Activated CD4-positive, alpha-beta T cell treated with anti-CD3 and anti-CD28 coated beads, Interleukin-2, amount 10 ng/mL, durations not matched to agents 7 days and 5 days (primary cell): ENCODE measurements around the gene SCYGR1. TPM values are rescaled to one million over a fixed set of nuclear protein-coding genes. Genes with fewer than 3 reads are reported as not detected.
A peak's percentile ranks its signal among the peaks of the same experiment; 100 is the strongest.
"Not testable (repeated sequence)": the region's sequence is repeated elsewhere in the genome, so short reads cannot be mapped to it uniquely, and the experiment has no call there.

Experiments used
- CTCF ChIA-PET: fragments of 350-600 bp; sonication (Branson Sonifier 250); formaldehyde crosslinking; loops from one replicate; lab custom pipeline; 2021; ENCODE audit warnings: antibody characterized with exemption; lab: Charles Lee
- POLR2A ChIA-PET: fragments of 350-600 bp; sonication (Branson Sonifier 250); formaldehyde crosslinking; loops from one replicate; lab custom pipeline; 2021; ENCODE audit warnings: antibody characterized with exemption; lab: Charles Lee
- DNase-seq: peaks from one replicate; pipeline ENCODE4 v3.0.0-alpha.2; 2020
- H3K27ac Mint-ChIP-seq: one replicate; pipeline ENCODE4 v1.8.0; 2021; ENCODE audit warnings: mild to moderate bottlenecking, moderate library complexity, mixed read lengths
- H3K27me3 Mint-ChIP-seq: one replicate; pipeline ENCODE4 v1.8.0; 2021; ENCODE audit warnings: mixed read lengths
- H3K36me3 Mint-ChIP-seq: one replicate; pipeline ENCODE4 v1.8.0; 2021; ENCODE audit warnings: low read depth, mixed read lengths
- H3K4me1 Mint-ChIP-seq: one replicate; pipeline ENCODE4 v1.8.0; 2021; ENCODE audit warnings: mixed read lengths
- H3K4me3 Mint-ChIP-seq: one replicate; pipeline ENCODE4 v1.8.0; 2021; ENCODE audit warnings: mild to moderate bottlenecking, moderate library complexity, mixed read lengths
- H3K9me3 Mint-ChIP-seq: one replicate; pipeline ENCODE4 v1.8.0; 2021; ENCODE audit warnings: mixed read lengths
- total RNA-seq, 2 experiments: library from RNA; stranded (reverse); gene quantifications; one replicate each; pipeline ENCODE4 v1.2.3, GENCODE V29; 2021

The SCYGR1 gene
- total RNA-seq, 2 experiments from 2014 or later: not detected

- Mint-ChIP-seq H3K4me1 (peaks cover 4% of the 10 kb centered on the region), H3K36me3 (no peaks in the 10 kb centered on the region), H3K9me3 (no peaks in the 10 kb centered on the region), H3K27me3 (peaks cover 2% of the 10 kb centered on the region), H3K27ac (no peak overlapping the region), H3K4me3 (no peak overlapping the region)
- ChIA-PET POLR2A (no interaction called here), CTCF (interaction anchor here (0.8 kb wide), 1 partner anchor 281 kb away, joined by 3 read pairs; no protein-coding TSS in a partner anchor)
- no peak for DNase-seq
Observed at GRCh38 chr2:227377467-227378351, 10.0 kb downstream of the SCYGR1 start.

GRCh38 chr2:227376656-227377396 lies 10.9 kb downstream of the SCYGR1 start:
- peaks cover 4% of the 10 kb centered on the region for H3K4me1 Mint-ChIP-seq
- no peak overlapping the region for H3K27ac Mint-ChIP-seq
- DNase-seq: no peak
- CTCF ChIA-PET: no interaction called here
- peaks cover 2% of the 10 kb centered on the region for H3K27me3 Mint-ChIP-seq
- no peaks in the 10 kb centered on the region for H3K36me3 Mint-ChIP-seq
- no peaks in the 10 kb centered on the region for H3K9me3 Mint-ChIP-seq
- no peak overlapping the region for H3K4me3 Mint-ChIP-seq
- POLR2A ChIA-PET: no interaction called here

GRCh38 chr2:227374158-227374557 lies 13.6 kb downstream of the SCYGR1 start:
- CTCF ChIA-PET: interaction anchor here (1.3 kb wide), 1 partner anchor 9 kb away, joined by 6 read pairs; no protein-coding TSS in a partner anchor
- Mint-ChIP-seq H3K4me3 (no peak overlapping the region), H3K9me3 (no peaks in the 10 kb centered on the region), H3K27ac (no peak overlapping the region), H3K4me1 (peaks cover 4% of the 10 kb centered on the region), H3K27me3 (peaks cover 2% of the 10 kb centered on the region), H3K36me3 (no peaks in the 10 kb centered on the region)
- peak; percentile 36 for DNase-seq
- POLR2A ChIA-PET: no interaction called here

- Mint-ChIP-seq H3K36me3 (no peaks in the 10 kb centered on the region), H3K9me3 (no peaks in the 10 kb centered on the region), H3K4me1 (peaks cover 4% of the 10 kb centered on the region), H3K27ac (no peak overlapping the region), H3K27me3 (peaks cover 2% of the 10 kb centered on the region), H3K4me3 (no peak overlapping the region)
- DNase-seq: no peak
- ChIA-PET CTCF (no interaction called here), POLR2A (no interaction called here)
Observed at GRCh38 chr2:227373389-227373788, 14.4 kb downstream of the SCYGR1 start.

- Mint-ChIP-seq H3K4me1 (peaks cover 4% of the 10 kb centered on the region), H3K36me3 (no peaks in the 10 kb centered on the region), H3K27me3 (no peaks in the 10 kb centered on the region), H3K9me3 (no peaks in the 10 kb centered on the region), H3K4me3 (no peak overlapping the region), H3K27ac (no peak overlapping the region)
- ChIA-PET CTCF (no interaction called here), POLR2A (no interaction called here)
- no peak for DNase-seq
Observed at GRCh38 chr2:227370791-227371312, 16.9 kb downstream of the SCYGR1 start.

- ChIA-PET CTCF (no interaction called here), POLR2A (no interaction called here)
- H3K4me1 Mint-ChIP-seq: peaks cover 4% of the 10 kb centered on the region
- DNase-seq: no peak
- H3K27me3 Mint-ChIP-seq: no peaks in the 10 kb centered on the region
- no peak overlapping the region for H3K27ac Mint-ChIP-seq
- H3K4me3 Mint-ChIP-seq: no peak overlapping the region
- H3K36me3 Mint-ChIP-seq: no peaks in the 10 kb centered on the region
- no peaks in the 10 kb centered on the region for H3K9me3 Mint-ChIP-seq
Observed at GRCh38 chr2:227370092-227370491, 17.7 kb downstream of the SCYGR1 start.

GRCh38 chr2:227368574-227368973 lies 19.2 kb downstream of the SCYGR1 start:
- H3K27ac Mint-ChIP-seq: no peak overlapping the region
- no peaks in the 10 kb centered on the region for H3K4me1 Mint-ChIP-seq
- no peaks in the 10 kb centered on the region for H3K9me3 Mint-ChIP-seq
- H3K4me3 Mint-ChIP-seq: no peak overlapping the region
- H3K36me3 Mint-ChIP-seq: no peaks in the 10 kb centered on the region
- DNase-seq: no peak
- H3K27me3 Mint-ChIP-seq: no peaks in the 10 kb centered on the region
- ChIA-PET POLR2A (no interaction called here), CTCF (no interaction called here)

GRCh38 chr2:227367427-227367795 lies 20.3 kb downstream of the SCYGR1 start:
- DNase-seq: no peak
- Mint-ChIP-seq H3K36me3 (no peaks in the 10 kb centered on the region), H3K4me1 (no peaks in the 10 kb centered on the region), H3K27ac (no peak overlapping the region), H3K9me3 (no peaks in the 10 kb centered on the region), H3K4me3 (no peak overlapping the region), H3K27me3 (no peaks in the 10 kb centered on the region)
- ChIA-PET CTCF (no interaction called here), POLR2A (no interaction called here)

GRCh38 chr2:227366769-227367426 lies 20.9 kb downstream of the SCYGR1 start:
- Mint-ChIP-seq H3K36me3 (no peaks in the 10 kb centered on the region), H3K9me3 (no peaks in the 10 kb centered on the region), H3K27me3 (no peaks in the 10 kb centered on the region), H3K4me3 (no peak overlapping the region), H3K27ac (no peak overlapping the region), H3K4me1 (no peaks in the 10 kb centered on the region)
- ChIA-PET CTCF (no interaction called here), POLR2A (no interaction called here)
- DNase-seq: no peak

GRCh38 chr2:227365833-227366232 lies 21.9 kb downstream of the SCYGR1 start:
- no peaks in the 10 kb centered on the region for H3K9me3 Mint-ChIP-seq
- no peaks in the 10 kb centered on the region for H3K4me1 Mint-ChIP-seq
- H3K27me3 Mint-ChIP-seq: no peaks in the 10 kb centered on the region
- ChIA-PET CTCF (no interaction called here), POLR2A (no interaction called here)
- no peak overlapping the region for H3K4me3 Mint-ChIP-seq
- H3K36me3 Mint-ChIP-seq: peaks cover 4% of the 10 kb centered on the region
- DNase-seq: no peak
- no peak overlapping the region for H3K27ac Mint-ChIP-seq

- POLR2A ChIA-PET, H3K4me1 Mint-ChIP-seq, CTCF ChIA-PET, H3K9me3 Mint-ChIP-seq, H3K27me3 Mint-ChIP-seq, H3K27ac Mint-ChIP-seq, H3K4me3 Mint-ChIP-seq, DNase-seq: not testable (repeated sequence)
- H3K36me3 Mint-ChIP-seq: peaks cover 11% of the 10 kb centered on the region
Observed at GRCh38 chr2:227364585-227365263, 23.0 kb downstream of the SCYGR1 start.

GRCh38 chr2:227363756-227364155 lies 24.0 kb downstream of the SCYGR1 start:
- Mint-ChIP-seq H3K27ac (no peak overlapping the region), H3K4me3 (no peak overlapping the region), H3K4me1 (no peaks in the 10 kb centered on the region), H3K9me3 (no peaks in the 10 kb centered on the region), H3K36me3 (peaks cover 14% of the 10 kb centered on the region), H3K27me3 (no peaks in the 10 kb centered on the region)
- ChIA-PET CTCF (no interaction called here), POLR2A (no interaction called here)
- DNase-seq: no peak
